Neuron (in vitro differentiated cells): ENCODE data around the gene SULT2B1.
"Not testable (repeated sequence)": the region's sequence is repeated elsewhere in the genome, so short reads cannot be mapped to it uniquely, and the experiment has no call there.

Source experiments
- H2AFZ ChIP-seq: one replicate; pipeline ENCODE4 v1.6.1; 2013; ENCODE audit warnings: low read depth, mild to moderate bottlenecking, inconsistent platforms, low read length, moderate library complexity
- H3K27me3 ChIP-seq: one replicate; pipeline ENCODE4 v1.6.1; 2013; ENCODE audit warnings: low read length; ENCODE audit not compliant: insufficient read depth
- H3K36me3 ChIP-seq: one replicate; pipeline ENCODE4 v1.6.1; 2013; ENCODE audit warnings: low read length; ENCODE audit not compliant: insufficient read depth
- H3K4me1 ChIP-seq: one replicate; pipeline ENCODE4 v1.6.1; 2013; ENCODE audit warnings: low read length; ENCODE audit not compliant: insufficient read depth
- H3K4me3 ChIP-seq: 2 replicates; pipeline ENCODE4 v1.5.1; 2013; ENCODE audit warnings: mild to moderate bottlenecking, low read length, moderate library complexity
- H3K9me3 ChIP-seq: one replicate; pipeline ENCODE4 v1.6.1; 2013; ENCODE audit warnings: low read length

SULT2B1 gene

DNA sequence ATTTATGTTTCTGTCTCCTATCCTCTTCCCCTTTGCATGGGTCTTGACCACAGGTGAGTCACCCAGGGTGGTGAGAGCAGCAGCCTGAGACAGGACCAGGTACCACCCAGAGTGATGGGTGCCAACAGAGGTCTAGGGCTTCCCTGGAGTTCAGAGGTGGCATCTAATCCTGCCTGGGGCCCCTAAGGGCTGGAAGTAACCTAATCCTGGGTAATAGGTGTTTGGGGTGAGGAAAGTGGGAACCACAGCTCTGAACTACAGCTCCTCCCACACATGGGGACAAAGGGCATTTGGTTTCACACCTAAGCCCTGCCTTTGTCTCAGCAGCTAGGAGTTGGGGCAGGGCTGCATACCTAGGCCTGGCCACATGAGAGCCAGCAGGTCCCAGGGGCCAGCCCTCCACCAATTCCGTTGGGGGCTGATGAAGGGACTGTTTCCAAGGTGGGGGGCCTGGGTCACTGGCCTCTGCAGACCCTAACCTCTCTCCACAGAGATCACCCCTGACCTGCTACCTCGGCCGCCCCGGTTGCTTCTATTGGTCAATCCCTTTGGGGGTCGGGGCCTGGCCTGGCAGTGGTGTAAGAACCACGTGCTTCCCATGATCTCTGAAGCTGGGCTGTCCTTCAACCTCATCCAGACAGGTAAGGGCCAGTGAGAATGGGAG is 75.4 kb downstream of the SULT2B1 start:
- no peaks in the 10 kb centered on the region for H3K27me3 ChIP-seq
- peaks cover 19% of the 10 kb centered on the region for H3K36me3 ChIP-seq
- H2AFZ ChIP-seq, result no peak overlapping the region
- H3K9me3 ChIP-seq, result no peaks in the 10 kb centered on the region
- peaks cover 52% of the 10 kb centered on the region for H3K4me1 ChIP-seq
- no peak overlapping the region for H3K4me3 ChIP-seq

DNA sequence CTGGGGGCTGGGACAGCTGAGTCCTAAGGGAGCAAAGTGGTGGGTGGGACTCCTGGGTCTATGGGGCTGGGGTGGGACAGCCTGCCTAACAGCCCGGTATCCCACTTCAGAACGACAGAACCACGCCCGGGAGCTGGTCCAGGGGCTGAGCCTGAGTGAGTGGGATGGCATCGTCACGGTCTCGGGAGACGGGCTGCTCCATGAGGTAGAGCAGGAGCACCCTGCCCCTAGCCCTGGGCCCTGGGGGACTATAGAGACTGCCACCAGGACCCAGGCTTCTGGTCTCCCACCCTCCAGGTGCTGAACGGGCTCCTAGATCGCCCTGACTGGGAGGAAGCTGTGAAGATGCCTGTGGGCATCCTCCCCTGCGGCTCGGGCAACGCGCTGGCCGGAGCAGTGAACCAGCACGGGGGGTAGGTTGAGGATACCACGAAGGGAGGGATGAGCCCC is 75.9 kb downstream of the SULT2B1 start:
- peaks cover 19% of the 10 kb centered on the region for H3K36me3 ChIP-seq
- no peaks in the 10 kb centered on the region for H3K9me3 ChIP-seq
- no peaks in the 10 kb centered on the region for H3K27me3 ChIP-seq
- H3K4me1 ChIP-seq, result peaks cover 52% of the 10 kb centered on the region
- no peak overlapping the region for H2AFZ ChIP-seq
- H3K4me3 ChIP-seq, result no peak overlapping the region

DNA sequence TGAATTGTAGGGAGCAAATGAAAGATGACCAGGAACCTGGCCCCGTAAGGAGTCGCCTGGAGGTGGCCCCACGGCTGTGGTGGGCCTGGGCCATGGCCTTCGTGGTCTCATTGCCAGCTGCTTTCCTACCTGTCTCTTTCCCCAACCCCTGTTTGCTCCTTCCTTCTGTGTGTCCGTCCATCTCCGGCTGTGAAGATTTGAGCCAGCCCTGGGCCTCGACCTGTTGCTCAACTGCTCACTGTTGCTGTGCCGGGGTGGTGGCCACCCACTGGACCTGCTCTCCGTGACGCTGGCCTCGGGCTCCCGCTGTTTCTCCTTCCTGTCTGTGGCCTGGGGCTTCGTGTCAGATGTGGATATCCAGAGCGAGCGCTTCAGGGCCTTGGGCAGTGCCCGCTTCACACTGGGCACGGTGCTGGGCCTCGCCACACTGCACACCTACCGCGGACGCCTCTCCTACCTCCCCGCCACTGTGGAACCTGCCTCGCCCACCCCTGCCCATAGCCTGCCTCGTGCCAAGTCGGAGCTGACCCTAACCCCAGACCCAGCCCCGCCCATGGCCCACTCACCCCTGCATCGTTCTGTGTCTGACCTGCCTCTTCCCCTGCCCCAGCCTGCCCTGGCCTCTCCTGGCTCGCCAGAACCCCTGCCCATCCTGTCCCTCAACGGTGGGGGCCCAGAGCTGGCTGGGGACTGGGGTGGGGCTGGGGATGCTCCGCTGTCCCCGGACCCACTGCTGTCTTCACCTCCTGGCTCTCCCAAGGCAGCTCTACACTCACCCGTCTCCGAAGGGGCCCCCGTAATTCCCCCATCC is 76.7 kb downstream of the SULT2B1 start:
- no peaks in the 10 kb centered on the region for H3K27me3 ChIP-seq
- H3K4me3 ChIP-seq, result no peak overlapping the region
- peaks cover 19% of the 10 kb centered on the region for H3K36me3 ChIP-seq
- H3K4me1 ChIP-seq, result peaks cover 52% of the 10 kb centered on the region
- no peaks in the 10 kb centered on the region for H3K9me3 ChIP-seq
- no peak overlapping the region for H2AFZ ChIP-seq

DNA sequence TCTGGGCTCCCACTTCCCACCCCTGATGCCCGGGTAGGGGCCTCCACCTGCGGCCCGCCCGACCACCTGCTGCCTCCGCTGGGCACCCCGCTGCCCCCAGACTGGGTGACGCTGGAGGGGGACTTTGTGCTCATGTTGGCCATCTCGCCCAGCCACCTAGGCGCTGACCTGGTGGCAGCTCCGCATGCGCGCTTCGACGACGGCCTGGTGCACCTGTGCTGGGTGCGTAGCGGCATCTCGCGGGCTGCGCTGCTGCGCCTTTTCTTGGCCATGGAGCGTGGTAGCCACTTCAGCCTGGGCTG is 77.3 kb downstream of the SULT2B1 start:
- no peak overlapping the region for H3K4me3 ChIP-seq
- peaks cover 19% of the 10 kb centered on the region for H3K36me3 ChIP-seq
- H3K27me3 ChIP-seq, result no peaks in the 10 kb centered on the region
- peaks cover 56% of the 10 kb centered on the region for H3K4me1 ChIP-seq
- H3K9me3 ChIP-seq, result no peaks in the 10 kb centered on the region
- no peak overlapping the region for H2AFZ ChIP-seq

DNA sequence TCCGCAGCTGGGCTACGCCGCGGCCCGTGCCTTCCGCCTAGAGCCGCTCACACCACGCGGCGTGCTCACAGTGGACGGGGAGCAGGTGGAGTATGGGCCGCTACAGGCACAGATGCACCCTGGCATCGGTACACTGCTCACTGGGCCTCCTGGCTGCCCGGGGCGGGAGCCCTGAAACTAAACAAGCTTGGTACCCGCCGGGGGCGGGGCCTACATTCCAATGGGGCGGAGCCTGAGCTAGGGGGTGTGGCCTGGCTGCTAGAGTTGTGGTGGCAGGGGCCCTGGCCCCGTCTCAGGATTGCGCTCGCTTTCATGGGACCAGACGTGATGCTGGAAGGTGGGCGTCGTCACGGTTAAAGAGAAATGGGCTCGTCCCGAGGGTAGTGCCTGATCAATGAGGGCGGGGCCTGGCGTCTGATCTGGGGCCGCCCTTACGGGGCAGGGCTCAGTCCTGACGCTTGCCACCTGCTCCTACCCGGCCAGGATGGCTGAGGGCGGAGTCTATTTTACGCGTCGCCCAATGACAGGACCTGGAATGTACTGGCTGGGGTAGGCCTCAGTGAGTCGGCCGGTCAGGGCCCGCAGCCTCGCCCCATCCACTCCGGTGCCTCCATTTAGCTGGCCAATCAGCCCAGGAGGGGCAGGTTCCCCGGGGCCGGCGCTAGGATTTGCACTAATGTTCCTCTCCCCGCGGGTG is 77.8 kb downstream of the SULT2B1 start:
- H3K4me1 ChIP-seq, result peaks cover 56% of the 10 kb centered on the region
- no peak overlapping the region for H3K4me3 ChIP-seq
- H3K9me3 ChIP-seq, result no peaks in the 10 kb centered on the region
- H3K27me3 ChIP-seq, result no peaks in the 10 kb centered on the region
- no peak overlapping the region for H2AFZ ChIP-seq
- H3K36me3 ChIP-seq, result peaks cover 19% of the 10 kb centered on the region

DNA sequence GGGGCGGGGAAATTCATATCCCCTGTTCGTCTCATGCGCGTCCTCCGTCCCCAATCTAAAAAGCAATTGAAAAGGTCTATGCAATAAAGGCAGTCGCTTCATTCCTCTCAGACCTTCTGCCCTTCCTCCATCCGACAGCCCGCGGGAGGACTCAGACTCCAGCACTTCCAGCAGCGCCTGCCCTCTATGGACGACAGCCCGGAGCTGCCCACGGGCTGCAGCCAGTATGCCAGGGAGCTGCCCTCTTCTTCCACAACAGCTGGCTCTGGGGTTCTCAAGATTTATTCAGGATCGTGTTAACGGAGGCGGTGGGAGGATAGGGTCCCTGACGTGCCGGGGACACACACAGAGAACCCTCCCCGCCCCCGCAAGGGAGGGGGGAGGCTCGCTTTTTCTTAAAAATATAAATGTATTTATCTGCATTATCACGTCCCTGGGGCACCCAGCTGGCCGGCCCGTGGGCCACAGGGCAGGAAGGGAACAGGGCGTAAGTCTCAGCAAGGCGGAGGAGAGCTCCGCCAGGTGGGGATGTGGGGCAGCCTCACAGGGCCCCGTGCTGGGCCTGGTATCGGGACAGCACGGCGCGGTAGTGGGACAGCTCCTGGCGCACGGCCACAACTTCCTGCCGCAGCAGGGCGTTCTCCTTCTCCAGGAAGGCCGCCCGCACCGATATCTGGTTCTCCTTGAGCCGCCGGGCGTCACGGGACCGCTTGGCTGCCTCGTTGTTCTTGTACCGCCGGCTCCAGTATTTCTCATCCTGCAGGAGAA is 78.5 kb downstream of the SULT2B1 start:
- Histone ChIP-seq H3K4me3 (no peak overlapping the region), H3K36me3 (peaks cover 19% of the 10 kb centered on the region), H3K27me3 (no peaks in the 10 kb centered on the region), H2AFZ (no peak overlapping the region), H3K4me1 (peaks cover 54% of the 10 kb centered on the region), H3K9me3 (no peaks in the 10 kb centered on the region)

DNA sequence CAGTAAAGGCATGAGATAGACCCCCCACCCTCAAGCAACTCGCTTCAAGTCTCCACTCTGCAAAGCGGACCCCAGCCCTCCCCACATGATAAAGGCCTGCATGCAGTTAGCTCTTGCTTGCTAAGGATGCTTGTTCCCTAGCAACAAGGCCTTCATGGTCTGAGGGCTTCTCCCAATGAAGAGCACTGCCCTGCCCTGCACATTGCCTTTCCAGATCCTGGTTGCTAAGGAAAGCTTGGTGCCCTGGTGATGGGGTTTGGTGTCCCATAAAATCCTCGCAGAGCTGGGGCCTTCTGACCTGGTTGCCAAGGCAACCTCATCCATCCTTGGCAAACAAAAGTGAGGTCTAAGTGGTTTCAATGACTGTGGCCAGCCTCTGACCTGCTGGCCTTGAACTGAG is 79.3 kb downstream of the SULT2B1 start:
- Histone ChIP-seq H3K4me3 (no peak overlapping the region), H3K36me3 (peaks cover 17% of the 10 kb centered on the region), H3K27me3 (no peaks in the 10 kb centered on the region), H3K4me1 (peaks cover 58% of the 10 kb centered on the region), H2AFZ (no peak overlapping the region), H3K9me3 (no peaks in the 10 kb centered on the region)

DNA sequence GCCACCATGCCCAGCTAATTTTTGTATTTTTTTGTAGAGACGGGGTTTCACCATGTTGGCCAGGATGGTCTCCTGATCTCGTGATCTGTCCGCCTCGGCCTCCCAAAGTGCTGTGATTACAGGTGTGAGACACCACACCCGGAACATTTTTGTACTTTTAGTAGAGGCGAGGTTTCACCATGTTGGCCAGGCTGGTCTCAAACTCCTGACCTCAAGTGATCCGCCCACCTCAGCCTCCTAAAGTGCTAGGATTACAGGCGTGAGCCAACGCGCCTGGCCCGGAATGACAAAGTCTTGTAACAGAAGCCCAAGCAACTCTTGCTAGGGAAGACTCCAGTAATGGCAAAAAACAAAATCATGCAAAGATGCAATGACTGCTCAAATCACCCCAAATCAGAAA is 80.3 kb downstream of the SULT2B1 start:
- Histone ChIP-seq H3K4me1 (peaks cover 64% of the 10 kb centered on the region), H3K36me3 (peaks cover 14% of the 10 kb centered on the region)
- H3K27me3 ChIP-seq, H2AFZ ChIP-seq, H3K9me3 ChIP-seq, H3K4me3 ChIP-seq: not testable (repeated sequence)

DNA sequence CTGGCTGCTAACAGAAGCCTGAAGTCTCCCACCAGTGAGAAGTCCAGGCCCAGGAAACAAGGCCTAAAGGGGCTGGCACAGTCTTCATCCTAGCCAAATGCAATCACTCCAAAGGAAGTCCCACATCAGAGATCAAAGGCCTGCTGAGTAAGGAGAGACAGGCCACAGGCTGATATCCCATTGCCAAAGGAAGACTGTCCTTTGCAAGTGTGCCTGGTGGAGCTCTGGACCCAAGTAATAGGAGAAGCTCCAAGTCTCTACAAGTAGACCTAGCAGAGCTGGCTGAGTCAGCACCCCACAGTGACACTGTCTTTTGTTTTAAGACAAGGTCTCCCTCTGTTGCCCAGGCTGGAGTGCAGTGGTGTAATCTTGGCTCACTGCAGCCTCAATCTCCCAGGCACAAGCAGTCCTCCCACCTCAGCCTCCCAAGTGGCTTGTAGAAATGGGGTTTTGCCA is 80.7 kb downstream of the SULT2B1 start:
- Histone ChIP-seq H3K4me1 (peaks cover 64% of the 10 kb centered on the region), H3K9me3 (no peaks in the 10 kb centered on the region), H3K36me3 (peaks cover 12% of the 10 kb centered on the region), H2AFZ (no peak overlapping the region), H3K27me3 (no peaks in the 10 kb centered on the region), H3K4me3 (no peak overlapping the region)

DNA sequence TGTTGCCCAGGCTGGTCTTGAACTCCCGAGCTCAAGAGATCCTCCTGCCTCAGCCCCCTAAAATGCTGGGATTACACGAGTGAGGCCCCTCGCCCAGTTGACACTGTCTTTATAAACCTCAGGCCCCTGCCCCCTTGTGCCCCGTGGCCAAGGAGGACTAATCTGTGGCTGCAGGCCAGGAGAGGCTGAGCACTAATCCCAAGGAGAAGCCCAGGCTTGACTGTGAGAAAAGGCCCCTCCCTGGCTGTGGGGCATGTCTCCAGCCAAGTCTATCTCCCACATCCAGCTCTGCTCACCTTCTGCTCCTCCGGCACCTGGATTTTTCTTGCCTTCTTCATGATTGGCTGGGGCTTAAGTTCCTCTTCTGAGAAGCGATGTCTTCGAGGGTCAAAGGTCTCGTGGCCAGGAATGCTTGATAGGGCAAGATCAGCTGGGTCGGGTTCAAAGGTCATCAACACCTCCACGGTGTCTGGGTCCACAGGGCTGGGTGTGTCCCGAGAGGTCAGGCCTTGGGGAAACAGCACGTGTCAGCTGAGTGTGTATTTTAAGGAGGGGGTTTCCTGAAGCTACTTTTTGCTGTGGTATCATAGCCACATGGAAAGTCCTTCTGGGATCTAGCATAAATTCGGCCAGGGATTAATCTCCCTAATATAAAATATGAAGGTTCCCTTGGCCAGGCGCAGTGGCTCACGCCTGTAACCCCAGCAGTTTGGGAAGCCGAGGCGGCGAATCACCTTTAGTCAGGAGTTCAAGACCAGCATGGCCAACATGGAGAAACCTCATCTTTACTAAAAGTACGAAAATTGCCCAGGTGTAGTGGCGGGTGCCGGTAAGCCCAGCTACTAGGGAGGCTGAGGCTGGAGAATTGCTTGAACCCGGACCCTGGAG is 81.4 kb downstream of the SULT2B1 start:
- H3K4me3 ChIP-seq, result no peak overlapping the region
- no peaks in the 10 kb centered on the region for H3K27me3 ChIP-seq
- H3K36me3 ChIP-seq, result peaks cover 12% of the 10 kb centered on the region
- H3K4me1 ChIP-seq, result peaks cover 65% of the 10 kb centered on the region
- no peaks in the 10 kb centered on the region for H3K9me3 ChIP-seq
- H2AFZ ChIP-seq, result no peak overlapping the region

DNA sequence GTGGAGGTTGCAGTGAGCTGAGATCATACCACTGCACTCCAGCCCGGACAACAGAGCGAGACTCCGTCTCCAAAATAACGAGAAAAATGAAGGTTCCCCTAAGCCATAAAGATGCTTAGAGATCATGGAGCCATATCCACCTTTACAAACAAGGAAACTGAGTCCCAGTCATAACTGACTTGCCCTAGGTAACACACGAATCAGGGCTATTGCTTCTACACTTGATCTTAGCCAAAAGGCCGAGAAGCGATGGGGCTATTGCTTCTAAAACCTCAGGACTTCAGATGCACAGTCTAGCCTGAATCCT is 82.0 kb downstream of the SULT2B1 start:
- H3K36me3 ChIP-seq, result peaks cover 12% of the 10 kb centered on the region
- H3K27me3 ChIP-seq, result no peaks in the 10 kb centered on the region
- H3K4me1 ChIP-seq, result peaks cover 70% of the 10 kb centered on the region
- no peak overlapping the region for H3K4me3 ChIP-seq
- H2AFZ ChIP-seq, result no peak overlapping the region
- H3K9me3 ChIP-seq, result no peaks in the 10 kb centered on the region
